Natural killer cell (primary cell): Measurements from ENCODE around the gene SPATA2L. TPM values are rescaled to one million over a fixed set of nuclear protein-coding genes. Genes with fewer than 3 reads are reported as not detected.

Experiments used
- ATAC-seq, 3 donors: fragments of 150-1000 bp in 2 of 3; fragments of 200-7000 bp in 1 of 3; cut with Tn5 transposase; 1 replicate in 1 of 3; 2 replicates in 2 of 3; pipeline ENCODE4 v1.10.0; 2021; ENCODE audit warnings: mild to moderate bottlenecking in 2 of 3, moderate library complexity in 2 of 3
- DNase-seq, 2 donors: peaks; one replicate each; pipeline versions ENCODE4 v3.0.0 to v3.0.0-alpha.2; 2013 to 2021; ENCODE audit warnings: mixed read lengths in 1 of 2
- H3K27ac ChIP-seq: one replicate; pipeline ENCODE4 v1.5.1; 2013; ENCODE audit warnings: mild to moderate bottlenecking, low read length
- H3K27me3 ChIP-seq: one replicate; pipeline ENCODE4 v1.6.1; 2013; ENCODE audit warnings: low read length; ENCODE audit not compliant: control insufficient read depth, insufficient read depth
- H3K36me3 ChIP-seq: one replicate; pipeline ENCODE4 v1.6.1; 2013; ENCODE audit warnings: low read length; ENCODE audit not compliant: control insufficient read depth, insufficient read depth
- H3K4me1 ChIP-seq: one replicate; pipeline ENCODE4 v1.6.1; 2013; ENCODE audit warnings: low read length; ENCODE audit not compliant: control insufficient read depth, insufficient read depth
- H3K4me3 ChIP-seq: one replicate; pipeline ENCODE4 v1.5.1; 2013; ENCODE audit warnings: low read length
- H3K9me3 ChIP-seq: one replicate; pipeline ENCODE4 v1.6.1; 2013; ENCODE audit warnings: low read length; ENCODE audit not compliant: control insufficient read depth, insufficient read depth
- H3K27ac Mint-ChIP-seq, 2 donors: one replicate each; pipeline ENCODE4 v1.8.0; 2022; ENCODE audit warnings: mild to moderate bottlenecking in 2 of 2, mixed read lengths in 2 of 2, moderate library complexity in 1 of 2
- H3K27me3 Mint-ChIP-seq, 2 donors: one replicate each; pipeline ENCODE4 v1.8.0; 2022; ENCODE audit warnings: low read depth in 2 of 2, mixed read lengths in 2 of 2
- H3K36me3 Mint-ChIP-seq: one replicate; pipeline ENCODE4 v1.8.0; 2022; ENCODE audit warnings: mixed read lengths
- H3K4me1 Mint-ChIP-seq, 2 donors: one replicate each; pipeline ENCODE4 v1.8.0; 2022; ENCODE audit warnings: mixed read lengths in 2 of 2
- H3K4me3 Mint-ChIP-seq: one replicate; pipeline ENCODE4 v1.8.0; 2022; ENCODE audit warnings: mild to moderate bottlenecking, moderate library complexity, mixed read lengths
- H3K9me3 Mint-ChIP-seq, 2 donors: one replicate each; pipeline ENCODE4 v1.8.0; 2022; ENCODE audit warnings: mixed read lengths in 2 of 2
- WGBS: methylation state at CpG from one replicate; pipeline ENCODE4 v1.1.7; 2013; ENCODE audit warnings: missing lambda C conversion rate; ENCODE audit not compliant: insufficient coverage; 5-methylcytosine and 5-hydroxymethylcytosine counted together
- intact Hi-C: fragments of 100-400 bp; cut with micrococcal nuclease; formaldehyde crosslinking; loops from one replicate; pipeline ENCODE4 v1.14.2; 2022
- total RNA-seq, 4 donors: library from RNA; stranded (reverse); fragments of 120-200 nt in 1 of 4; gene quantifications; one replicate each; pipeline versions ENCODE4 v1.2.3 to v1.2.4, GENCODE V29; 2013 to 2022
- TF ChIP-seq, protein P1 (sequence below): fragments of 200-600 bp; IDR thresholded peaks from one replicate; pipeline ENCODE4 v1.8.0; 2022; ENCODE audit warnings: antibody characterized with exemption

The SPATA2L gene
- total RNA-seq, 3 donors from 2014 or later (not counting 1 experiment from before 2014, with no cell fraction given), result 23.1 to 37.9 (median 24.0) TPM

DNA sequence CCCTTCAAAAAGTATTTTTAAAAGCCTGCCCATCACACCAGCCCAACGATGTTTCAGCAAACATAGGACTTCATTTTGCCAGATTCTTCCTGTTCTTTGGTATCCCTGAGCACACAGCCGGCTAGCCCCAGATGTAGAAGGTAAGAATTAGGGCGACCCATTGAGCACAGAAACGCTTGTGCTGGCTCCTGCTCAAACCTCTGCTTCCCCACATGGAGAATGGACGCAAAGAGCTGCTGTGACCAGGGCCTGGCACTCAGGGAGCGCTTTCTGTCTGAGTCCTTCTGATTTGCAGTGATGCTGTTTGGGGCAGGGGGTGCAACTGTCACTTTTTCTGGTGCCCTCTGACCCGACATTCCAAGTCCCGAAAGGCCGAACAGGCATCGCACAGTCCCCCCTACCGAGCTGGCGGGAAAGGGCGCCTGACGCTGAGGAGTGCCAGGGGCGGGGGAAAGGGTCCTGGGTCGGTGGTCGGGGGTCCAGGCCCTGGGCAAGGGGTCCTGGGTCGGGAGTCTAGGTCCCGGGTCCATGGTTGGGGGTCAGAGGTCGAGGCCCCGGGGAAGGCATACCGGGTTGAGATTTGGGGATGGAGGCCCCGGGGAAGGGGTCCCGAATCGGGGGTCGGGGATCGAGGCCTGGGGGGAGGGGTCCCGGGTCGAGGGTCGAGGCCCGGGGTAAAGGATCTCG is 44.9 kb downstream of the SPATA2L start:
- ATAC-seq, result no peak
- H3K36me3 ChIP-seq, result peaks cover 10% of the 10 kb centered on the region
- H3K27ac ChIP-seq, result peak overlapping the region; percentile 68
- Mint-ChIP-seq H3K27me3 (no peaks in the 10 kb centered on the region), H3K36me3 (no peaks in the 10 kb centered on the region), H3K9me3 (no peaks in the 10 kb centered on the region), H3K27ac (peak overlapping the region; percentile 76 to 83), H3K4me1 (peaks cover 27 to 37% of the 10 kb centered on the region in 2 donors), H3K4me3 (peak overlapping the region; percentile 91)
- peak overlapping the region; percentile 78 for H3K4me3 ChIP-seq
- DNase-seq, result no peak
- TF ChIP-seq, protein P1, sequence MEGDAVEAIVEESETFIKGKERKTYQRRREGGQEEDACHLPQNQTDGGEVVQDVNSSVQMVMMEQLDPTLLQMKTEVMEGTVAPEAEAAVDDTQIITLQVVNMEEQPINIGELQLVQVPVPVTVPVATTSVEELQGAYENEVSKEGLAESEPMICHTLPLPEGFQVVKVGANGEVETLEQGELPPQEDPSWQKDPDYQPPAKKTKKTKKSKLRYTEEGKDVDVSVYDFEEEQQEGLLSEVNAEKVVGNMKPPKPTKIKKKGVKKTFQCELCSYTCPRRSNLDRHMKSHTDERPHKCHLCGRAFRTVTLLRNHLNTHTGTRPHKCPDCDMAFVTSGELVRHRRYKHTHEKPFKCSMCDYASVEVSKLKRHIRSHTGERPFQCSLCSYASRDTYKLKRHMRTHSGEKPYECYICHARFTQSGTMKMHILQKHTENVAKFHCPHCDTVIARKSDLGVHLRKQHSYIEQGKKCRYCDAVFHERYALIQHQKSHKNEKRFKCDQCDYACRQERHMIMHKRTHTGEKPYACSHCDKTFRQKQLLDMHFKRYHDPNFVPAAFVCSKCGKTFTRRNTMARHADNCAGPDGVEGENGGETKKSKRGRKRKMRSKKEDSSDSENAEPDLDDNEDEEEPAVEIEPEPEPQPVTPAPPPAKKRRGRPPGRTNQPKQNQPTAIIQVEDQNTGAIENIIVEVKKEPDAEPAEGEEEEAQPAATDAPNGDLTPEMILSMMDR, result no peak
- no peaks in the 10 kb centered on the region for H3K27me3 ChIP-seq
- intact Hi-C loops, result loop anchor here (10.0 kb wide), 1 partner anchor 92 kb away; the partner anchor contains the start of gene RPL13
- H3K4me1 ChIP-seq, result peaks cover 42% of the 10 kb centered on the region
- WGBS, result 44% methylated on average over 32 of the region's 32 CpGs
- no peaks in the 10 kb centered on the region for H3K9me3 ChIP-seq

DNA sequence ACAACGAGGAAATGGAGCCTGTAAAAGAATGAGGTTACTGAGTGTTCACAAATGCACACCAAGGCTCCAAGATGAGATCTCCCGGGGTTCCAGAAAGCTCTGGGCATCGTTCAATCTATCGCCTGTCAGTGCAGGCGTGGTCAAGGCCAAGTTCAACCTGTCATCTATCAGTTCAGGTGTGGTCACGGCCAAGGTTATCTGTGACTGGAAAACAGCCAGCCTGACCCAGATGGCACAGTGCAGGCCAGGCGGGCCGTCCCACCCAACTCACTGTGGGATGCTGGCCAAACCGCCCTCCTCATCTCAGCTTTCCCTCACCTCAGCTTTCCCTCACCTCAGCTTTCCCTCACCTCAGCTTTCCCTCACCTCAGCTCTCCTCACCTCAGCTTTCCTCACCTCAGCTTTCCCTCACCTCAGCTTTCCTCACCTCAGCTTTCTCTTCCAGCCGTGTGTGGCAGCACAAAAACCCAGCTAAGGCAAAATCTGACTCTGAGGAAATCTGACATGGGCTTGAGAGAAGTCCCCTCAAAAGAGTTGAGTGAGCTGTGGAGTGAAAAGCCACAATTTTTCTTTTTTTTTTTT is 46.4 kb downstream of the SPATA2L start:
- intact Hi-C loops, result loop anchor here (10.0 kb wide), 1 partner anchor 90 kb away; the partner anchor contains the start of gene RPL13
- 68% methylated on average over 10 of the region's 10 CpGs for WGBS
- Mint-ChIP-seq H3K4me1 (peaks cover 27 to 34% of the 10 kb centered on the region in 2 donors), H3K27me3 (no peaks in the 10 kb centered on the region), H3K4me3 (peak overlapping the region; percentile 91), H3K27ac (peak overlapping the region; percentile 76 to 83), H3K9me3 (no peaks in the 10 kb centered on the region), H3K36me3 (no peaks in the 10 kb centered on the region)
- DNase-seq (no peak), ATAC-seq (no peak)
- TF ChIP-seq, protein P1, result no peak
- Histone ChIP-seq H3K36me3 (peaks cover 14% of the 10 kb centered on the region), H3K27ac (no peak overlapping the region), H3K4me1 (peaks cover 44% of the 10 kb centered on the region), H3K27me3 (no peaks in the 10 kb centered on the region), H3K4me3 (no peak overlapping the region), H3K9me3 (no peaks in the 10 kb centered on the region)

DNA sequence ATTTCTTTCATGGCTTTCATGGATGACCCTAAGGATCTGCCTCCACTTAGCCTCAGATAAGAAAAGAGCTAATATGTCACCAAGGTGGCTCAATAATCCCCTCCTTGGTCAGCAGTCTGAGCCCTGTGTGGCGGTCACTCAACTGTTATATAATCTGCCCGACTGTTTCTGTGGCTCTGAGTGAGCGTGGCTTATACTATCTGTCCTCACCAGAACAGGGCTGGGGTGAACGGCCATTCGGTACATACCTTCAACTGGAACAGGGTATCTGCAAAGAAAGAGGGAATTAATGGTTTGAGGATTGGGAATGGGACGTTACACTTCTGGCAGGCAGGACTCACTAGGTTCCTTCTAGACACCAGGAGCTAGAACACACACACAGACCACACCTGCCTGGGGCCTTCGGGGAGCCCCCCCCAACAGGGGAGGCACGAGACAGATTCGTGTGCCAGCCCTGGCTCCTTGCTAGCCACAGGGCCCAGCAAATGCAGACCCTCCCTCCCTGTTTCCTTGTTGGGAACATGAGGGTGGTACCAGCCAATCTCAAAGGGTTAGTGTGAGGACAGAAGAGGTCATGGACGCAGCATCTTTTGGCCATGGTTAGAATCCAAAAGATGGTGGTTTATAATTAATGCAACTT is 47.7 kb downstream of the SPATA2L start:
- no peaks in the 10 kb centered on the region for H3K27me3 Mint-ChIP-seq
- WGBS, result 94% methylated on average over 7 of the region's 10 CpGs
- DNase-seq (no peak), ATAC-seq (no peak)
- intact Hi-C loops, result loop anchor here (10.0 kb wide), 1 partner anchor 89 kb away; the partner anchor contains the start of gene RPL13
- Histone ChIP-seq H3K27ac (no peak overlapping the region), H3K27me3 (no peaks in the 10 kb centered on the region), H3K4me1 (peaks cover 39% of the 10 kb centered on the region), H3K9me3 (no peaks in the 10 kb centered on the region), H3K36me3 (peaks cover 18% of the 10 kb centered on the region), H3K4me3 (no peak overlapping the region)
- TF ChIP-seq, protein P1, result no peak
- peaks cover 27 to 31% of the 10 kb centered on the region in 2 donors for H3K4me1 Mint-ChIP-seq
- no peaks in the 10 kb centered on the region for H3K36me3 Mint-ChIP-seq
- H3K27ac Mint-ChIP-seq, result peak overlapping the region in 1 of 2 donors; percentile 9
- H3K4me3 Mint-ChIP-seq, result peak overlapping the region; percentile 53
- no peaks in the 10 kb centered on the region for H3K9me3 Mint-ChIP-seq
